Hematopoietic multipotent progenitor cell treated with erythropoietin and hydrocortisone succinate and interleukin-3 and kit ligand, for 15 days (in vitro differentiated cells): ENCODE measurements around the gene GADD45G.

Experiments
- DNase-seq: peaks from one replicate; pipeline ENCODE4 v3.0.0-alpha.2; 2015; ENCODE audit warnings: low spot score

Gene GADD45G

GRCh38 chr9:89609426-89610006 is 4.7 kb downstream of the GADD45G start:
- peak; percentile 22 for DNase-seq

GRCh38 chr9:89610391-89610925 is 5.6 kb downstream of the GADD45G start:
- no peak for DNase-seq

- DNase-seq = no peak
Measured at GRCh38 chr9:89611425-89611824, 6.6 kb downstream of the GADD45G start.

- no peak for DNase-seq
Measured at GRCh38 chr9:89612566-89613278, 7.9 kb downstream of the GADD45G start.

GRCh38 chr9:89613912-89614892 is 9.4 kb downstream of the GADD45G start:
- DNase-seq = no peak

- DNase-seq = no peak
Measured at GRCh38 chr9:89615661-89616060, 10.8 kb downstream of the GADD45G start.

GRCh38 chr9:89616411-89616810 is 11.6 kb downstream of the GADD45G start:
- no peak for DNase-seq

- no peak for DNase-seq
Measured at GRCh38 chr9:89617978-89618377, 13.2 kb downstream of the GADD45G start.

GRCh38 chr9:89619019-89619418 is 14.2 kb downstream of the GADD45G start:
- no peak for DNase-seq

GRCh38 chr9:89619424-89620138 is 14.8 kb downstream of the GADD45G start:
- DNase-seq = no peak

GRCh38 chr9:89621031-89621430 is 16.2 kb downstream of the GADD45G start:
- no peak for DNase-seq

GRCh38 chr9:89621676-89622075 is 16.9 kb downstream of the GADD45G start:
- DNase-seq = no peak

GRCh38 chr9:89622933-89623861 is 18.4 kb downstream of the GADD45G start:
- DNase-seq = no peak

- DNase-seq = no peak
Measured at GRCh38 chr9:89623925-89624420, 19.2 kb downstream of the GADD45G start.

- no peak for DNase-seq
Measured at GRCh38 chr9:89625721-89626687, 21.2 kb downstream of the GADD45G start.

GRCh38 chr9:89626741-89627265 is 22.0 kb downstream of the GADD45G start:
- DNase-seq = no peak

GRCh38 chr9:89628601-89629000 is 23.8 kb downstream of the GADD45G start:
- DNase-seq = no peak

- DNase-seq = no peak
Measured at GRCh38 chr9:89629081-89629976, 24.5 kb downstream of the GADD45G start.
